Activated CD4-positive, alpha-beta T cell treated with anti-CD3 and anti-CD28 coated beads, Interleukin-10, Interleukin-2, amounts not matched to agents 100 ng/mL and 50 ng/mL, durations not matched to agents 16 hours and 8 hours (primary cell): ENCODE results near the gene OR6V1.
A peak's percentile ranks its signal among the peaks of the same experiment; 100 is the strongest.

ENCODE experiments used
- DNase-seq: peaks from one replicate; pipeline ENCODE4 v3.0.0-alpha.2; 2020

OR6V1 gene

DNA sequence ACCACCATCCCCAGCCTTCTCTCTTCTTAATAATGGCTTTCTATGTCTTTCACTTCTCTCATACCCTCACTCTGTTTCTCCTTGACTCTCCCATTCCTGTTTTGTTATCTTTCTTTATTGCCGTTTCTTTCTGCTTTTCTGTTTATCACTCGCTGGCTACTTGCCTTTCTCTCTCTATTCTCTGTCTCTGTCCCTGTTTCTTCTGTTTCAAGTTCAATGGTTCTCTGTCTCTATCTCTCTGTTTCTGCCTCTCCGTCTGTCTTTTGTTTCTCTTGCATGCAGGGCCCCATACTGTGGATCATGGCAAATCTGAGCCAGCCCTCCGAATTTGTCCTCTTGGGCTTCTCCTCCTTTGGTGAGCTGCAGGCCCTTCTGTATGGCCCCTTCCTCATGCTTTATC, at the start of gene OR6V1:
Gene OR6V1, plus strand, starts transcription at position 301 of the 400 bp plus-strand sequence. Its CDS starts 0 bp downstream, at position 301.
- DNase-seq, result no peak

GRCh38 chr7:143002898-143003297, 49.2 kb upstream of the OR6V1 start:
- DNase-seq, result no peak

GRCh38 chr7:143003393-143004051, 48.6 kb upstream of the OR6V1 start:
- peak; percentile 68 for DNase-seq

- DNase-seq, result no peak
Observed at GRCh38 chr7:143005632-143006260, 46.4 kb upstream of the OR6V1 start.

DNA sequence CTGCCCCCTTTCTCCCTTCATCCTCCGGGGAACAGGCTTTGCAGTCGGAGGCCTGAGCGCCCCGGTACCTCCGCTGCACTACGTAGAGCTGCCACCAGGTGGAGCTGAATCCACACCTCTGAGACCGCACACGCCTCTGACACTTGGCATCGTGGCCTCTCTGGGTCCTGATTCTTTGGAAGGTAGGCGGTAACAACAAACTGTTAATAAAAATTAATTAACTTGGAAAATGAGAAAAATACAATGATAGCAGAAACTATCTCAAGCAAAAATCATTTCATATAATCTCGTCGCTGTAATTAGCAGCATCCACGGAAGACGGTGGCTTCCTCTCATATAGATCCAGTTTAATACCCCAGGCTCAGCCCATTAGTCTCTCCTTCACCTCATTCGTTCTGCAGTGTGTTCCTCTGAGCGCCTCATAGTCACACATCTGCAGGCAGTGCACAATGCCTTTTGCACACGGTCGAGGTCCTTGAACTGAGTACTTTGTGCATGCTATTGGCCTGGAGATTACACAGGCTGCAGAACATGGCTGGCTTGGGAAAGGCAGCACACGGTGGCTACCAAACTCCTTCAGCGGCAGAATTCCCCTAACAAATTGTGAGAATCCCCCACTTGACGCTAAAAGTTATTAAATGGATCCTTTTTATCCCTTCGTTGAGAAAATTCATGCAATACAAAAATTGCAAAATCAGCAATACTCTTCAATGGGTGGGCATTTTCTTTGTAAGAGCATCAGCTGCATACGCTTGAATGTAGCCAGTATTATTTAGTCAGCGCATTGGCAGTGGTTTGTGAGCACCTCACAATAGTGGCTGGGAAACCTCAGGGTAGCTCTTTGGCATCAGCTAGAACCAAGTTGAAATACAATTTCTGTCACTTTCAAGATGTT, 43.9 kb upstream of the OR6V1 start:
- DNase-seq, result peak; percentile 81

DNA sequence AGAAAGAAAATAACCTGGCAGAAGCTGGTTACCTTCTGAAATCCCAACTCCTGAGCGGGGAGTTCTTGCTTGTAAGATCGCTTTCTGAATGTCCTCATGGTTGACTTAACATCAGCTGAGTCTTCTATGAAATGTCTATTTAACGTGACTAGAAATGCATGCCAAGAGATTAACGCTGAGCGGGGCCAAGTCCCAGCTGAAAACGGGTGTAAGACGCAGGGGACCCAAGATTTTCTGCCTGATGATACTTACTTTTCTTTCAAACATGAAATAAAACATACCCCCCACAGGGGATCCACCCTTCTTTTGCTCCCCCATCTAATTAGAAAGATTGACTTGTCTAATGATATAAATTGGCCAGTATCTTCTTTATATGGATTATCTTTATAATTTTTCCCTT, 40.1 kb upstream of the OR6V1 start:
- DNase-seq, result no peak

GRCh38 chr7:143012409-143012808, 39.7 kb upstream of the OR6V1 start:
- no peak for DNase-seq

DNA sequence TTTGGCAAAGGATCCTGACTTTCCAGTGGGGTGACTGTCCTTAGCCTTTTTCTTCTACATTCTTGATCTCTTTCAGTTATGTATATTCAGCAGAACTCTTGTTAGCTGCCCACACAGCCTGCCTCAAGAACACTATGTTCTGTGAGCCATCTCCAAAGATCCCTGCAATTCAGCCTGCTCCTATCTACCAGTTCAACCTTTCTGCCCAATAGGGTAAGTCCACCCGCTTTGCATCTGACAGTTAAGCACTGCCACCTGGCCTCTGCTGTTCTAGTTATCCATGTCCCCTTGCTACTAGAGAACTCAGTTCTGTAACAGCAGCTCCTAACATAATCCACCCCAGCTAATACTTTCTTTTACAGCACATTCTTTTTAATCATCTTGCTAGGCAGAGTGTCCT, 38.7 kb upstream of the OR6V1 start:
- DNase-seq, result no peak

DNA sequence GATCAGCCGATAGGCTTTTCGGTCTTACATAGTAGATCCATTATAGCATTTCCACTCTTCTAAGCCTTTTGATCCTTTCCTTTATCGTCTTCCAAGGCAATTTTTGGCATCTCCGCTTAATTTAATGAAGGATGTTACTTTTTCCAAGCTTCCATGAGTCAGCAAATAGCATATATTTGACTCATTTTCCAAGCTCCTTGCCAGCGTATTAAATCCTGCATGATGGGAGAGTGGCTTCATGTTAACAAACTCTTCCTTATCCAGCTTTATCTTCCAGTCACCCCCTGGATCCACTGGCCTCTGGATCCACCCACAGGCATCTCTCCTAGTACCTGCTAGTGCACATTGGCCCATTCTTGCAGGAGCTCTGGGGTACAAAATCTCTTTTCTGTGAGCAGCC, 38.2 kb upstream of the OR6V1 start:
- no peak for DNase-seq

DNA sequence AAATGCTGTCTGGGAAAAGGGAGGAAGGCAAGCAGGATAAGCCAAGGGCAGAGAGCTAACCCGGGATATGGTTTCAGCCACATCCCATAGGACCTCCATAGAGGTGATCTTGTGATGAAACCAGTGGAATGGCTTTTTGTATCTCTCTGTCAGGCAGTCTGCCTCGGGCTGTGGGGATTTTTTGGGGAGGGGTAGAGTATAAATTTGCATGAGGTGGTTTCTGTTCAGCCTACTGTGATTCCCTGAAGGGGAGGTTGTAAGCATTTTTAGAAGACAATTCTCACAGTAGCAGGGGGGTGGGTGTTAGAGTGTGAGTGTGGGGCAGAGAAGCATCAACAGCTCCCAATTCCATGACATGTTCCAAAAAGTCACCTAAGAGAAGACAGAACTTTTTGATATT, 37.1 kb upstream of the OR6V1 start:
- DNase-seq, result no peak

- DNase-seq, result no peak
Observed at GRCh38 chr7:143015926-143016490, 36.1 kb upstream of the OR6V1 start.

DNA sequence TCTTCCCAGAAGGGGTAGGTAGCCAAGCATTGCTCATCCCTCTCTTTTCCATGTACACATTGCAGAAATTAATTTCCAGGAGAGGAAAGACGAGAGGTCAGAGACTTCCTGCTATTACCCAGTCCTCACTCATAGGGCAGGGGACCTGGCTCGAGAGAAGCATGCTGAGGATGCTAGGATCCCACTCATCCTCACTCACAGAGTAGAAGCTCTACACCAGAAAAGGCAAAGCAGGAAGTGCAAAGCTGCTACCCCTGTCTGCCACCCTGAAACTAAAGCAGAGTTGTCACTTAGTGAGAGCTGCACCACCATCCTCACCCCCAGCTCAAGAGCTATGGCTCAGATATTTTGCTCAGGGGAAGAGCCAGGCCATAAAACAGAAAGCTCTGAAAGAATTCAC, 35.1 kb upstream of the OR6V1 start:
- DNase-seq, result no peak

- DNase-seq, result no peak
Observed at GRCh38 chr7:143018931-143019330, 33.2 kb upstream of the OR6V1 start.

DNA sequence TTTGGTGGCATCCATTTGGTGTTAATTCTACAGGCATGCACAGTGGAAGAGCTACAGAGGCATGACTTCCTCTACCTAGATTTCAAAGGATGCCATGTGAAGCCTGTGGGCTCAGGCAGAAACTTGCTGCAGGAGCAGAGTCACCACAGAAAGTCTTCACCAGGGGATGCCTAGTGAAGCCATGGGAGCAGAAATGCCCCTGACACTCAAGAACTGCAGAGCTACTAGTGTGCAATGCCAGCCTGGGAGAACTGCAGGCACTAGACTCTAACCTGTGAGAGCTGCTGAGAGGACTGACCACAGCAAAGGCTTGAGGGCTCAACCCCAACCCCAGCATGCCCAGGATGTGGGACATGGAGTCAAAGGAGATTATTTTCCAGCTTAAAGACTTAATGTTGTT, 29.1 kb upstream of the OR6V1 start:
- DNase-seq, result no peak

GRCh38 chr7:143025371-143025770, 26.8 kb upstream of the OR6V1 start:
- no peak for DNase-seq

DNA sequence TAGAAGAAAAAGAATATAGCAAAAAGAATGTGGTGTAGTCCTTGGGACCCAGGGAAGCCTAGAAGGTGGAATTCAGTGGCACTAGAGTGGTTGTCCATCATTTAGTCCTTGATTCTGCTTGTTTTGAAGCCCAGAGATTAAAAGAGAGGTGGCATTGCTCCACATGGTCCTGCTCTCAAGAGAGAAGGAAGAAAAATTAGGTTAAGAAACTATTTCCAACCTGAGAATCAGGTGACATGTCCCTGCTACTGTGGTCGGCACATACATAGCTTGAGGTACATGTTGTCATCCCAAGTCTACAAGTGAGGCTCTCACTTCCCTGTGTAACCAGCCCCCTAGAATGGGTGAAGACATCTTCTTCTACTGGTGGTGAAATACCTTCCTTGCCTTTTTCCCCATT, 25.1 kb upstream of the OR6V1 start, which contains the start of gene OR9A2:
Gene OR9A2, minus strand, starts transcription at position 101 of the 400 bp plus-strand sequence. Its CDS starts 0 bp downstream, at position 101.
- no peak for DNase-seq

DNA sequence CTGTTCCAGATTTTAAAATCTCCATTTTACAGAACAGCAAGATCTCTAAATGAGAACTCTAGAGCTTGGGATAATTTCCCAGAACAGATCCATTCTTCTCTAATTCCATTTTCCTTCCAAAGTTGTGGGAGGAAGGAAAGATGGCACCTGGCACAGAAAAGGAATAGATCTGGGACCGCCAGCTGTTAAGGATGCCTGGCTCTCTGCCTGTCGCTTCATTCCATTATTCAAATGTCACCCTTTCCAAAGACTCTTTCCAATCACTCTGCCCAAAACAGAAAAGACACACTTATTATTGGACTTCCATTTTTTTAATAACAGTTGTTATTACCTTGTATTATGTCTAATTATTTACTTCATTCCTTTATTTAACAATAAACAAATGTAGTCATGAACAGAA, 24.5 kb upstream of the OR6V1 start:
- DNase-seq, result no peak

- DNase-seq, result no peak
Observed at GRCh38 chr7:143038635-143039034, 13.5 kb upstream of the OR6V1 start.

GRCh38 chr7:143040209-143040715, 11.9 kb upstream of the OR6V1 start:
- DNase-seq, result no peak

- DNase-seq, result no peak
Observed at GRCh38 chr7:143041346-143041745, 10.8 kb upstream of the OR6V1 start.

GRCh38 chr7:143042159-143042789, 9.9 kb upstream of the OR6V1 start:
- DNase-seq, result no peak

DNA sequence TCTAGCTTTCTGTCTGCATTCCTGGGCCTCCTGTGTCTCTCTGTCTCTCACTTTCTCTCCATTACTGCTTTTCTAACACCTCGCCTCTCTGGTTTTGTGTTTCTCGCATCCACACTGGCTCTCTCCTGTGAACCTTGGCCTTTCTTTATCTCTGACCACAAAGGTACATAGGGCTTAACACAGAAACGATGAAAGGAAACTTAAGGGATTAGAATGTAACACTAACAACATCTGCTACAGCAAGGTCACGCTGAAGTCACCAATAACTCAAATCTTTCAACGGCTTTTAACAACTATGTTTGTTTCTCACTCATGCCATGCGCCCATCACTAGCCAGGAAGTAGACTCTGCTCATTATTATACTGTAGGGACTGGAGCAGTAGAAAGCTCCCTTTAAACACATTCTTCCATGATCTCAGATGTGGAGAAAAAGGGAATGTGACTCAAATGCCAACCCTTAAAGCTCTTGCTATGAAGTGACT, 9.3 kb upstream of the OR6V1 start:
- no peak for DNase-seq
